RPMI7951 (cell line): Measurements from ENCODE around the gene NONO. TPM values are rescaled to one million over a fixed set of nuclear protein-coding genes. Genes with fewer than 3 reads are reported as not detected.
"Not testable (repeated sequence)": the region's sequence is repeated elsewhere in the genome, so short reads cannot be mapped to it uniquely, and the experiment has no call there.

ENCODE experiments used
- DNase-seq: peaks from one replicate; pipeline ENCODE4 v3.0.0-alpha.2; 2012; ENCODE audit warnings: low read depth
- total RNA-seq: library from RNA; depleted of rRNA; stranded (reverse); fragments of >200 nt; shearing (Covaris generic); gene quantifications from 2 replicates; pipeline ENCODE4 v1.2.3, GENCODE V29; 2014; rRNA removed

The NONO gene, protein sequence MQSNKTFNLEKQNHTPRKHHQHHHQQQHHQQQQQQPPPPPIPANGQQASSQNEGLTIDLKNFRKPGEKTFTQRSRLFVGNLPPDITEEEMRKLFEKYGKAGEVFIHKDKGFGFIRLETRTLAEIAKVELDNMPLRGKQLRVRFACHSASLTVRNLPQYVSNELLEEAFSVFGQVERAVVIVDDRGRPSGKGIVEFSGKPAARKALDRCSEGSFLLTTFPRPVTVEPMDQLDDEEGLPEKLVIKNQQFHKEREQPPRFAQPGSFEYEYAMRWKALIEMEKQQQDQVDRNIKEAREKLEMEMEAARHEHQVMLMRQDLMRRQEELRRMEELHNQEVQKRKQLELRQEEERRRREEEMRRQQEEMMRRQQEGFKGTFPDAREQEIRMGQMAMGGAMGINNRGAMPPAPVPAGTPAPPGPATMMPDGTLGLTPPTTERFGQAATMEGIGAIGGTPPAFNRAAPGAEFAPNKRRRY
- total RNA-seq, result 487 and 489 TPM in 2 replicates

DNA sequence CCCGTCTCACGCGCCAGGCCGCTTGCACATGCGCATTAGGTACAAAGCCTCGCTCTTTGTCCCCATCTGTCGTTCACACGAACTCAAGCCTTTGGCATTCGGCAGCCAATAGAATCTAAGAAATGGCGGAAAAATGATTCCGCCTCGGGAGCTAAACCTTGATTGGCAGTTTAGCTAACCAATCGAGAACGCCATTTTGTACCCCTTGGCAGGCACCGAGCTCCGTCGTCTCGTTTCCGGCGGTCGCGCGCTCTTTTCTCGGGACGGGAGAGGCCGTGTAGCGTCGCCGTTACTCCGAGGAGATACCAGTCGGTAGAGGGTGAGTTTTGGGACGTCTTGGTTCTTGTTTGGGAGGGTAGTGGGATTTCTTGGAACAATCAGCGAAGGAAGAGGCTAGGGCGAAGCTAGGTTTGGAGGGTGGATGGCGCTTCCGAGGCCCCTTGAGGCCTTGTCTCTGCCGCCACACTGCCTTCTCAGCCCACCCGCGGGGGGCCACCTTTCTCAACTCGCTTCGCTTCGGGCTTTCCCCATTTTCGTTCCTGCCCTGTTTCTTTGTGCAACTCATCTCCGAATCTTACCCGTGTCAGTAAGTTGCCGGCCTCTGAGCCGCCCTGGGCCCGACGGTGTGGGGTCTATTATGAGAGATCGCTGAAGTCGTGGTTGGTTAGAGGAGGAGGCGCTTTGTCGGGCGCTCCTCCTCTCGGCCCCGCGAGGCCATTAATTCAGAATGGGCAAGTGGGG, at the start of gene NONO:
Gene NONO, plus strand, starts transcription at position 233 of the 741 bp plus-strand sequence. CDS start 7,003 bp downstream, outside the sequence.
- peak; percentile 100 for DNase-seq

DNA sequence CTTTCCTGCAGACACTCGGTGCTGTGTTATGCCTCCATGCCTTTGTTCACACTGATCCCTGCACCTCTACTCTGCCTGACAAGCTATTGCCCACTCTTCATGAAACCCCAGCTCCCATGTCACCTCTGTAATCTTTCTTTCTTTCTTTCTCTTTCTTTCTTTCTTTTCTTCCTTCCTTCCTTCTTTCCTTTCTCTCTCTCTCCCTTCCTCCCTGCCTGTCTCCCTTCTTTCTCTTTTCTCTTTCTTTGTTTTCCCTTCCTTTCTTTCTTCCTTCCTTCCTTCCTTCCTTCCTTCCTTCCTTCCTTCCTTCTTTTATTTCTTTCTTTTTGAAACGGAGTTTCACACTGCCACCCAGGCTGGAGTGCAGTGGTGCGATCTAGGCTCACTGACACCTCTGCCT, 48.0 kb upstream of the NONO start:
- DNase-seq, result no peak

DNA sequence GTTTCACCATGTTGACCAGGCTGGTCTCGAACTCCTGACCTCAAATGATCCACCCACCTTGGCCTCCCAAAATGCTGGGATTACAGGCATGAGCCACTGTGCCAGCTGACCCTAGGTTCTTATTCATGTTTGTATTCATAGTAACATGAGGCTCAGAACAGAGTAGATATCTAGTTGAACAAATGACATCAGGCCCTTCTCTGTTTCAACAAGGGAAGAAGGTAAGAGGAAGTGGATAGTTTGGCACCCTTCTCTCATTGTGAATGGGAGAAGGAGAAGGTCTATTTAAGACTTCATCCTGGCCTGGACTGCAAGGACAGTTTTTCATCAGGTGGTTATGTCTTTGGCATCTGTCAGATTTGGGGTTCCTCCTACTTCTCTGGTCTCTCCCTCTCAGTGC, 46.6 kb upstream of the NONO start:
- DNase-seq, result no peak

DNA sequence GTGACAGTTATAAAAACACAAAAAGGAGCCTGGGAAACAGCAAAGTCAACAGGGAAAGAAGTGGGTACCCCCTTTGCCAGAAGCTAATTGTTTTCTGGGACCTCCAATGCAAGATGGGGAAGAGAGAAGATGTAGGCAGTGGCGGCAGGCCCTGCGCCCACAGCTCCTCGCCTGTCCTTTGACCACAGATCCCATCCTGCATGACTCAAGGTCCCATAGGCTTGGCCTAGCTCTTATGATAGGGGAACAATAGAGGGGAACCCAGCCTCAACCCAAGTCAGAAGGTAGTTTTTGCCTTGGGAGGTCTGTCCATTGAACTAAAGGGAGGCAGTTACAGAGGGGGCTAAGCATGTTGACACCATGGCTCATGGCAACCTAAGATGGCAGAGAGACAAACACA, 43.7 kb upstream of the NONO start:
- DNase-seq, result no peak

DNA sequence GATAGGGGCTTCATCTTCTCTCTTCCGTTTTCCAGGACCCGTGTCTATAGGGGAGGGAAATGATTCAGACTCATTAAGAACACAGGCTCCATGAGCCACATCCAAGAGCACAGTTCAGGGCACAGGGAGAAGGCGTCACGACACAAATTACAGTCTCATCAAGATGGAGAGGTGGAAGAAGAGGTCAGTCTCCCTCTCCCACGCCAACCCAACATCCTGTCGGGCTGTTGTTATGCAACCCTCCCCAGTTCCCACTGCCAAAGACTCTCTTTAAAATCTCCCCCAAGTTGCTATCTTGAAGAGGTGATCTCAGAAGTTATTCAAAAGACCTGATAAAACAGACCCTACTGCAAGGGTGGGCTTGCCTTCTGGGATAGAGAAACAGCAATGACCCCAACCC, 42.1 kb upstream of the NONO start:
- no peak for DNase-seq

DNA sequence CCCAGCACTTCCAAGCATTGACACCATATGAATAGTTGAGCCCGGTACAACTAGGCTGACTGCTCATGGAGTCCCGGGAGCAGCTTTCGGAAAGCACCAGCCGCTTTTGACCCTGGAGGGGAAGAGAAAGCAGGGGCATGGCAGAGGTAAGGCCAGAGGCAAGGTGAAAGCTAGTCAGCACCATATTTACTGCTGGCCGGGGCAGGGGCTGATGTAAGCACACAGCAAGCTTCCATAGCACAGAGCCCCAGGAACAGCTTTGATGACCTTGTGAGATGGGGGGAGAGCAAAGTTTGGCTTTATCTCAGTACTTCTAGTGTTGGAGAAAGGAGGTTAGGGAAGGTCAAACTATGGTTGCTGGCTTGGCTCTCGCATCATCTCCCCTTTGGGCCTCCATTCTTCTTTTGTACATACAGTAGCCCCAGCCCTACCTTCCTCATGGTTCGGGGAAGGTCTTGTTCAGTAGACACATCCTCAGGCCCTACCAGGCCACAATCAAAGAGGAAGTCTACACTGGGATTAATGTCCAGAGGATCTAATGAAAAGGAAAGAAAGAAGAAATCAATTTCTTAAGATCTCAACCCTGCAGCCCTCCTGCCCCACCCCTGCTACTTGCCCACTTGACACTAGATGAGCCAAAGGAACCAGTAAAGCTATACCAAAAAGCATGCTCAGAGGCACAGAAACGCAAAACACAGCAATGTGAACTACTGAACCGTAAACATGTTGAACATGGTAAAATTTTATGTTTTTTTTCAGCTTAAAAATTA, 38.9 kb upstream of the NONO start:
- no peak for DNase-seq

DNA sequence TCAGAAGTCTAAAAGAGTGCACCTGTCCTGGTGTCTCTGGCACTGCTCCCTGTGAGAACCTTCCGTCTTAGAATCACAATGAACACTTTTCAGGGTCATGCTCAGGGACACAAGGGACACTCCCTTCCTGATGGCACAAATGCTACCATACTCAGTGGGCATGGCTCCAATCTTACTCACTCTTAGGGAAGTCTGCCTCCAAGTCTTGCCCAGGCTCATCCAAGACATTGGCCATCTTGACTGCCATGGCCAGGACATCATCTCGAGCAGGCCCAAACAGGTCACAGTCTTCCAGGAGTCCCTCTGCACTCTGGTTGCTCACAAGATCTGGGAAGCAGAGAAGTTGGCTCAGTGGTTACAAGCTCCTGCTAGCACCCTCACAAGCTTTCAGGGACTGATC, 38.3 kb upstream of the NONO start:
- DNase-seq, result no peak

- DNase-seq, result no peak
Measured at GRCh38 chrX:71250841-71251240, 32.6 kb upstream of the NONO start.

DNA sequence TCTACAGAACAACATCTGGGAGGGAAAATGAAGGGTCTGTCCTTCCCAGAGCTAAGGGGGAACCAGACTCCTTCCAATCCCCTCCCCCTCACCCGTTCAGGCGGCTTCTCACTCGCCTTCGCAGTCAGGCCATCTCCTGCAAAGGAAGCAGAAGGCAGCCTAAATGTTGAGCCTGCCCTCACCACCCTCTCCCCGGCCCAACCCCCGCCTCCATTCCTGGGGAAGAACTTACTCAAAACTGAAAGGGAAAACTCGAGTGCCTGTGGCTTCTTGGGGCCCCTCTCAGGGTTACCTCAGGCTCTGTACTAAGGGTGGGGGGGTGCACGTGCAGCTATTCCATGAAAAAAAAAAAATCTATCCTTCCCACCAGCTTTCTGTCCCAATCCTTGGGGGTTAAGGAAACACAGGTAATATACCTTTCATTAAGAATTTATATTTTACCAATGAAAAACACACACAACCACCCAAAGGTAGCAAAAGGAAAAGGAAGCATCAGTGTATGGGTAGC, 31.9 kb upstream of the NONO start:
- no peak for DNase-seq

DNA sequence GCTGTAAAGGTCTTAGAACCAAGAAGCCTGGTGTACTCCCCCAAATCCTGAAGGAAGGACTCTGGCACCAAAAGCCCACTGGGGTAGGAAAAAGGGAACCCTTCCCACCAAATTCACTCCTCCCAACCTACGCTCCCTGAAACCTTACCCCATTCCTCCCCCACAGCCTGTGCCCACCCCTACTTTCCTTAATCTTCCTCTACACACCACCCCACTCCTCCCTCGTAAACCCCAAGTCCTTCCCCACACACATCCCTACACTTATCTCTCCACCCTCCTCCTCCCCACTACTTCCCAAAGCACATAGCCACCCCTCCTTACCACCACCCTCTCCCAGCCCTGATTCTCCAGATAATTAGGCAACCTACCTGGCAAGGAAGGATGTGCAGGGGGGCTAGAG, 31.2 kb upstream of the NONO start:
- no peak for DNase-seq

DNA sequence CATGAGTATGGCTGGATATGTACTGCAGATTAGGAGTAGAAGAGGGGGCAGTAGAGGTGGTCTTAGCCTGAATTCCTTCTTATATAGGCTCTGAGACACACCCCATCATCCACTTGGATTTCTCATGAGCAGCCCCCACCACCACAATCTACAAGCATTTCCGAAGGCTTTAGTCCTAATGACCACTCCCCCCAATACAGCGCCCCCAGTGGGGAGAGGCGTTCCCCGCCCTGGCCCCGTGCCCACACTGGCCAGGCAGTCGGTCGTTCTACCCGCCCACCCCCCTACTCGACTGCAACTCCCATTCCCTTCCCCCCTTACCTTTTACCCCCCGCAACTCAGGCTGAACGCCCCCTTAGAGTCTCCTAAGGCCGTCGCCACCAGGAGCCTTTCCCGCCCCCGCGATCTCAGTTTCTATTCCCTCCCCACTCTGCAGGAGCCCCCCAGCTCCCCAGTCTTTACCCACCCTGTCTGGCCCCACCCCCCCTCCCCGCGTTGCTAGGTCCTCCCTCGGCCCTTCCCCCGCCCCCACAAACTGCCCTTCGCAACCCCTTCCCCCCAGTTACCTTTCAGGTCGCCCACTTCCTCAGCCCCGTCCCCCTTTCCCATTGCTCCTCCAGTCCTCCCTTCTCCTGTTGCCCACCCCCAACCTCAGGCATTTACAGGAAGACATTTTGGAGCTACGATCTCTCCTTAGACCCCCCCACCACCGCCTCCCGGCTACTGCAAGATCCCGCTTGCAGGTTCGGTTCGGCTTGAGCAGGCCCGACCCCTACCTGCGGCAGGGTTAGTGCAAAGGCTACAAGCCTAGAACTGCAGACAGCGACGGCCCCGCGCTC, 30.0 kb upstream of the NONO start:
- peak; percentile 48 for DNase-seq

DNA sequence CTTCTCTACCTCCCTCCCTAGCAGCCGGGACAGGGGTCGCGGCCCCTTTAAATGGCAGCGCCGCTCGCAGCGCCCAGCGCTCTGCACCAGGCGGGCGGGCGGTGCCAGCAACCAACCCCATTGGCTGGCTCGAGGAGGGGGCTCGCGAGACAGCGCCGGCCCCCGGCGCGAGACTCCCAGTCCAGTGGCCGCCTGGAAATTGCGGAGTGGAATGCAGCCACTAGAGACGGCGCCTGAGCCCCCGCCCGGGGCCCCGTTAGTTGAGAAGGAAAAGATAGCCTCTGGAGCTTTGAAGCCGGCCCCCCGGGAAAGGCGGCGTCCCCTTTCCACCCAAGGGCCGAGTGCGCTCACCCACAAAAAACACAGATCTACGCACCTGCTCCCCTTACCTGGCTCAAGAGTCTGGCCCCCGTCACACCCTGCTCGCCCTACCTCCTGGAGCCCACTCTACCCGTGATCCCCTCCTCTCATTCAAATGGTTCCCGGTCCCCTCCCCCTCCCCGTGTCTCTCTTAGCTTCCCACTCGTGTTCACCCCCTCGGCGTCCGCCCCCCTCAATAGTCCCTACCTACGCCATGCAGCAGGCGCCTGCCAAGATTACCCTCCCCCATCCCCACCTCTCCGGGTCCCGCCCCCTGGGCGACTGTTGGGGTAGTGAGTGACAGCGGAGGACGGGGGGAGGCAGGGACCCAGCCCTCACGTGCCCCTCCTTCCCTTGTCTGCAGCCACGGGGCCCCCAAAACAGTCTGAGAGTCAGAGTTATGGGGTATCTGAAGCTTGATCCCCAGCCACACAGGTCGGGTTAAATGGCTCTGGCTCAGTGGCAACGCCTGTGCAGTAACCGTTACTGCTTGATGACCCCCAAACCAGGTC, 29.1 kb upstream of the NONO start, which contains the start of gene ZMYM3:
Gene ZMYM3, minus strand, starts transcription at position 49 of the 872 bp plus-strand sequence. CDS start 885 bp downstream, outside the sequence.
- DNase-seq, result peak; percentile 88

- peak; percentile 45 for DNase-seq
Measured at GRCh38 chrX:71256051-71256450, 27.4 kb upstream of the NONO start.

DNA sequence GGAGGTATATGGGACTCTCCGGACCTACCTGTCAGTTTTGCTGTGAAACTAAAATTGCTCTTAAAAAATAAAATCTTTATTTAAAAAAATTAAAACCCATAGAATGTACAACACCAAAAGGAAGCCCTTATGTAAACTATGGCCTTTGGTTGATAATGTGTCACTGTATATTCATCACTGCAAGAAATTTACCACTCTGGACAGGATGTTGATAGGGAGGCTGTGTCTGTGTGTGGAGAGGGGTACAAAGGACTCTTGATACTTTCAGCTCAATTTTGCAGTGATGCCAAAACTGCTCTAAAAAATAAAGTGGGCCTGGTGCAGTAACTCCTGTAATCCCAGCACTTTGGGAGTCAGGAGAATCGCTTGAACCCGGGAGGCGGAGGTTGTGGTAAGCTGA, 26.6 kb upstream of the NONO start:
- DNase-seq, result no peak

DNA sequence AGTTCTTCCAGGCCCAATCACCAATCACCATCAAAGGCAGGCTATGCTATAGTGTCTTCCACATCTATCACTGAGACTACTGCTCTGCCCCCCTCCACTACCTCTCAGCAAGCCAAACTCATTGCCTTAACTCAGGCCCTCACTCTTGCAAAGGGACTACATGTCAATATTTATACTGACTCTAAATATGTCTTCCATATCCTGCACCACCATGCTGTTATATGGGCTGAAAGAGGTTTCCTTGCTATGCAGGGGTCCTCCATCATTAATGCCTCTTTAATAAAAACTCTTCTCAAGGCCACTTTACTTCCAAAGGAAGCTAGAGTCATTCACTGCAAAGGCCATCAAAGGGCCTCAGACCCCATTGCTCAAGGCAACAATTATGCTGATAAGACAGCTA, 14.8 kb upstream of the NONO start:
- not testable (repeated sequence) for DNase-seq

GRCh38 chrX:71269801-71270395, 13.5 kb upstream of the NONO start:
- no peak for DNase-seq

DNA sequence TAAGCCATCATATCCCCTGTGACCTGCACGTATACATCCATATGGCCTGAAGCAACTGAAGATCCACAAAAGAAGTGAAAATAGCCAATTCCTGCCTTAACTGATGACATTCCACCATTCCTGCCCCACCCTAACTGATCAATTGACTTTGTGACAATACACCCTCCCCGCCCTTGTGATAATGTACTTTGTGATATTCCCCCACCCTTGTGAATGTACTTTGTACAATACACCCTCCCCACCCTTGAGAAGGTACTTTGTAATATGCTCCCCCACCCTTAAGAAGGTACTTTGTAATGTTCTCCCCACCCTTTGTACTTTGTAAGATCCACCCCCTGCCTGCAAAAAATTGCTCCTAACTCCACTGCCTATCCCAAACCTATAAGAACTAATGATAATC, 11.1 kb upstream of the NONO start:
- DNase-seq, result not testable (repeated sequence)

- DNase-seq, result not testable (repeated sequence)
Measured at GRCh38 chrX:71281300-71281699, 2.1 kb upstream of the NONO start.
